Measurements from ENCODE around the gene VTI1A. TPM values are rescaled to one million over a fixed set of nuclear protein-coding genes. Genes with fewer than 3 reads are reported as not detected.

Gene VTI1A
- polyA plus RNA-seq, 1 donor: 26.2 TPM

DNA sequence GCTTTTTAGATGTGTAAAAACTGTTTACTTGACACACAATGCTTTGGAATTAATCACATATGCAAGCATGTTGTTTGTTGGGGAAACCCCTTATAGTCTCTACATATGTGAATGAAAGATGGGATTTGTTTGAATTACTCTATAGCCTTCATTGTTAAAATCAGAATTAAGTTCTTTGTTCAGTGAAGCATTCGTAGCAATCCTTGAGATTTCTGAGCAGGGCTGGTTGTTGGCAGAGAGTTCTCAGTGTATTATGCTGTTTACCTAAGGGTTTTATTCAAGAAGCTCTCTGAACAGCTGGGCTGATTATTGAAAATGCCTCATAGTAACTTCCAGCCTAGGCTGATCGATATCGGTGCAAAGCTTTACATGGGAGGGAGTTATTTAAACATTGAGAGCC, 190.9 kb downstream of the VTI1A start:
- DNase-seq: no peak

DNA sequence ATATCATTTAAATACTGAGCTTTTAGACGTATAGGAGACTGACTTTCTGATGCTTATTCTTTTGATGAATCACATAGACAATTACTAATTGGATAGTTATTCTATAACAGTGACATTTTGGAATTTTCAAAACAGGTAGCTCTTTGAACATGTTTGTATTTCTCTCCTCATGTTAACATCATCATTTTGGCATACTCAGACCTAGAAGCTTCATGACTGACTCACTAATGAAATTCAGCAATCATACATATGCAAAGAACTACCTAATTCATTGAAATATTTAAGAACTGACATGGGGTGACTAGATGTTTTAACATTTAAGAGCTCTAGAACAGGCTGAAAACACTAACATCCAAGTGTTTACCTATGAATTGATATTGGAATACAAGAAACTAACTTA, 192.3 kb downstream of the VTI1A start:
- no peak for DNase-seq

DNA sequence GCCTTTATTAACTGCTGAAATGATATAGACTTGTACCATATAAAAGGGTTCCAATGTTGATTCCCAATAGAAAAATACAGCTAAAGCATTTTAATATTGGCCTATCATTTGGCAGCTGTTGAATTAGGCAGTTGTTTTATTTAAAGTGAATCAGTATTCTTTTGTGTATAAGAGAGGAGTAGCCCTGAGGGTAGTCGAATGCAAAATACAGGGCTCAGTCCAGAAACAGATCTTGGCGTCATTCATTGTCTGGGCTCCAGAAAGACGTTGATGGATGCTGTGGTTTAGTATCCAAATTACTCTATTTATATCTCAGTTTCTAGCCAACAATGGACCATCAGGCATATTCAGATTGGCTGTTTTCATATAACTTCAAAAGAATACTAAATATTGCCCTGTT, 193.6 kb downstream of the VTI1A start:
- DNase-seq: no peak

DNA sequence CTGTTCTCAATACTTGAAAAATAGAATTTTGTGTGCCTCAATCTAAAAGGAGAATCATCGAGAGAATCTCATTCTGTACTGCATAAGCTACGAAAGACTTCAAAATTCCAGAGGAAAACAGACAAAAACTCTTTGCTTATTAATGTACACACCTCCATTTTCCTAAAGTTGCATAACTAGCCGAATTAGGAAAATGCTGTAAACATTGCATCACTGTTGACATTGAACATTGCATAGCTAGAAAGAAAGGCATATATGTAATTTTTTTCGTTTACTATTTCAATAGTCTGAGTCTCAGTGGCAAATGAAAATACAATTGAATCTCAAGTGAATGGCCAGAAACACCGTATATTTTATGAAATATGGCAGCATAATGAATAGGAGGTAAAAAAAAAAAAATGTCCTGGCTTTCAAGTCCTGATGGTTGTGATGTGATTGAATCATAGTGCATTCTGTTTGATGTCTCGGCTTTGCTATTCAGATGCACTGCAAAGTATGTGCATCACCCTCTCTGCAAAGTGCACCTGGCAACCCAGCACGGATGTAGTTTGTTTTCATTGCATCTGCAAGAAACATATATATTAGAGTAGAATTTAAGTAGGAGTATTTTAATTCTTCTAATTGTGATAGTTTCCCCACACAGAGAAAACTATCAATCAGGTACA, 196.7 kb downstream of the VTI1A start:
- DNase-seq: no peak

DNA sequence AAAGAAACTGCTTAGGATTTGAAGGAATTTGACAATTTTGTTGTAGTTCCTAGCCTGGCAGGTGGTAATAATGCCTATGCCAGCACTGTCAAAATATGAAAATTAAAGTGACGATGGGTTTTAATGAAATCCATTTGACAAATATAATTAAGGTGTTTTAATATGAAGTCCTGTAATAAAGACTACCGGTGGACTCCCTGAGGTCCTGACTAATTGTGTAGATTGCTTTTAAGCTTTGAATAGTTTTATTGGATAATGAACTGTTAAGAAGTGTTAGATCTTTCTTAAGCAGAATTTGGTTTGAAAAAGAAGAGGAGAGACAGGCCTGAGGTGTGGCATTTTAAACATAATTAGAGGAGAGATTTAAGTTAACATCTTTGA, 197.2 kb downstream of the VTI1A start:
- no peak for DNase-seq

DNA sequence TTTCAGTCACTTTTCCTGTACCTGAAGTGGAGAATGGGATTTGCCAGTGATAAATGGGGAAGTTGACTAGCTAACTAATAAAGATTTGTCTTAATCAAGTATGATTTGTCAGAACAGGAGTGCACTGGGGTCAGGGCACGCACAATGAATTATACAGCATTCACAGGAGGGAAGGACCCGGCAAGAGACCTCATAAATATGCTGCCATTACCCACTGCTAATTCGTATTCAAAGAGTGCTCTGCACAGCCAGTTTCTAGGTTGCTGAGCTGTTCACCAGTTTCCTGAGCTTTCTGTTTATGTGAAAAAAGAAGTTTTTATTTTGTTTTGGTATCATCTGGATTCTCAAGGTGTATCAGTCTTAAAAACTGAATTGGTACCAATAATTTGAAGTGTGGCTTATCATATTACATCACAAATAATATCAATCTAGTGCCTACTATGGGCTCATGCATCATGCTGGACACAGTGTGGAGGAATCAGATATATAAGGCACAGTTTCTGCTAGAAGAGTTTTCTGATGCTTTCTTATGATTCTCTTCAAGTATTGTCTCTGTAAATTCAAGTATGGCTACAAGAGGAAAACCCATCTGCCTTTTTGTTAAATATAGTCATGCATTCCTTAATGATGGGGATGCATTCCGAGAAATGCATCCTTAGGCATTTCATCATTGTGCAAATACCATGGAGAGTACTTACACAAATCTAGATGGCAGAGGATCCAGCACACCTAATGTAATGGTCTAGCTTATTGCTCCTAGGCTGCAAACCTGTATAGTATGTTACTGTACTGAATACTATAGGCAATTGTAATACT, 202.2 kb downstream of the VTI1A start:
- no peak for DNase-seq

DNA sequence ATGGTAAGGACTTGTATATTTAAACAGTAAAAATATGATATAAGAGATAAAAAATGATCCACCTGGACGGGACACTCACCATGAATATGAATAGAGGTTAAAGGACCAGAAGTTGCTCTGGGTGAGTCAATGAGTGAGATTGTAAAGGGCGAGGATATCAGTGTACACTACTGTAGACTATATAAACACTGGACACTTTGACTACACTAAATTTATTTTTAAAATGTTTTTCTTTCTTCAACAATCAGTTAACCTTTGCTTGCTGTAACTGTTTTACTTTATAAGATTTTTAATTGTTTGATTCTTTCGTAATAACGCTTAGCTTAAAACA, 202.8 kb downstream of the VTI1A start:
- DNase-seq: no peak

DNA sequence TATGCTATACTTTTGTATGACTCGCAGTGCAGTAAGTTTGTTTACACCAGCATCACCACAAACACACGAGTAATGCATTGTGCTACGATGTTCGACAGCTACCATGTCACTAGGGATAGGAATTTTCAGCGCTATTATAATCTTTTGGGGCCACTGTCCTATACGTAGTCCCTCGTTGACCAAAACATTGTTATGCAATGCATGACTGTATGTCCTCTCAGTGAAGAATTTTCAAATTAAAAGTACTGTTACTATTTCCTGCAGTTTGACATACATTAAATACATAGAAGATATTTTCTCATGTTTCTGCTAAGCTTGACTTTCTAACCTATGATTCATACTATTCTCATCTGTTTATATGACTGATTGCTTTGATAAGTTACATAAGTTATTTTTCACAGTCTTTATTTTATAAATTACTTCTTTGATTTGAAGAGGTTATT, 203.6 kb downstream of the VTI1A start:
- no peak for DNase-seq

DNA sequence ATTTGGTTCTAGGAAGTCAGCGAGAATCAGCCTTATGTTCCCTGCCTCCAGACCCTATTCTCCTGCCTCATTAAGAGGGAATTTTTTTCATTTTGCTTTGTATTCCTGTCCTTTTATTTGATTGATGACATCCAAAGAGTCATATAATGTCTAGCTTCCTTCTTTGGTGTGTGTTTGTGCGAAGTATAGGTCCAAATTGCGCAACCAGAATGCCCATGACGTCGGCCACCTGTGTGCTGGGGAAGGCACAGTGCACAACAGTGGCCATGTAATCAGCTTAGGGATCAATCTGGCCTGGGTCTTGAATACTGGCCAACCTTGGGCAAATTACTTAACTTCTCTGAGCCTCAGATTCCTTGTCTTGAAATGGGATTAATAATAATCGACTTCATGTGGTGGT, 206.2 kb downstream of the VTI1A start:
- no peak for DNase-seq

DNA sequence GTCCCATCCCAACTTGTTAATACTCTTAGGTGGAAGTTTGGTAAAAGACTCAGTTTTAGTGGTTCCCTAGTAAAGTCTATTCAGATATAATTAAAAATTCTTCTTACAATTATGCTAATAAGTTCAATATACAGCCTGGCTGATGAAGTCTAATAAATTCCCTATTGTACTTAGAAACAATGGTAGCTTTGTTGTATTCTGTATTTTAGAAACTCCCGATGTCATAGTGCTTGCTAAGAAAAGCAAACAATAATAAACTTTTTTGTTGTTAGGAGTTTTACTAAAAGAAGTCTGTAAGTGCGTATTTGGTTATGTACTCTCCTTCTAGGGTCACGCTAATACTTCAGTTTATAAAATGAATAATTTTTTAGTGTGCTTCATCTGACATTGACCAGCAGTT, 206.8 kb downstream of the VTI1A start:
- DNase-seq: no peak

DNA sequence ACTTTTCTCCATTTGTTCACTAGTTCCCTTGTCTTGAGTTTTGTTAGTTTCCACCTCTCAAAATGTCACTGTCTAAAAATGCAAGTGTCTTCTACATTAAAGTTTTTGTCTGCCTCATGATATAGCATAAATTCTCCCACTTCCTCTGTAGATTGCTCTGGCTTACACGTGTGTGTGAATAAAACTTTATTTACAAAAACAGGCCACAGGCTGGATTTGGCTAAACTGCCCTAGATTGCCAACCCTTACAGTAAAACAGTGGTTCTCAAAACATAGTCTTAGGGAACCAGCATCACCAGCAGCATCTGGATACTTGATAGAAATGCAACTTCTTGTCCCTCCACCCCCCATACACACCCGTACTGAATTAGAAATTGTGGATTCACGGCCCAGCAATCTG, 207.8 kb downstream of the VTI1A start:
- DNase-seq: no peak

DNA sequence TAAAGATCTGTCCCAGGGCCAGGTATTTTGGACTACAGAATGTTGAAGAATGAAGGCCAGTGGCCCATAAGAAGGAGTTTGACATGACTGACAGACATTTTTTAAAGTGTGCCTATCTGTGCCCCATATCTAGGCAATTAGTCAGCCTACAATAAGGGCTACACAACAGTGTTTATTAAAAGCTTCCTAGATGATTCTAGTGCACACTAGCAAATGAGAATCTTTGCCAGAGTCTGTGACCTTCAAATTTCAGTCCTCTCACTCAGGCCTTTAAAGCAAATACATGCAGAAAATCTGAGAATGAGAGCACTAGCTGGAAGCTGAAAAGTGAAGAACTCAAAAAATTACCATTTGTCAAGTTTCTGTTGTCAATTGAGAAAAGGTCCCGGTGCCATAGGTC, 208.7 kb downstream of the VTI1A start:
- DNase-seq: no peak

DNA sequence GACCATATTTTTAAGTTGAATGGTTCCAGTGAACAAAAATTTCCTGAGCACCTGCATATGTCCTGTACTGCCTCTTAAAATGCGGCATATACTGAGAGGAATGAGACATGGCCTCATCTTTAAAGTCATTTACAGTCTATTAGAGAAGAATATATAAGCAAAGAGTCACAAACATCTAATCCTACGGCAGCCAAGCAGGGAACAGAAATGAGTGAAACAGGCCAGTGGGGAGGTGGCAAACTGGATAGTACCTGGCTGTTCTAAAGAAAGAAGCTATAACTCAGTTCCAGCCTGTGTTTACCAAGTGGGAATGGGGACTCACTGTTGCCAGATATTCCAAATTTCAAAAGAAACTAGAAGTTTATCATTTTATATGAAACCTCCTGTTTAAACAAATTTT, 211.4 kb downstream of the VTI1A start:
- DNase-seq: no peak

DNA sequence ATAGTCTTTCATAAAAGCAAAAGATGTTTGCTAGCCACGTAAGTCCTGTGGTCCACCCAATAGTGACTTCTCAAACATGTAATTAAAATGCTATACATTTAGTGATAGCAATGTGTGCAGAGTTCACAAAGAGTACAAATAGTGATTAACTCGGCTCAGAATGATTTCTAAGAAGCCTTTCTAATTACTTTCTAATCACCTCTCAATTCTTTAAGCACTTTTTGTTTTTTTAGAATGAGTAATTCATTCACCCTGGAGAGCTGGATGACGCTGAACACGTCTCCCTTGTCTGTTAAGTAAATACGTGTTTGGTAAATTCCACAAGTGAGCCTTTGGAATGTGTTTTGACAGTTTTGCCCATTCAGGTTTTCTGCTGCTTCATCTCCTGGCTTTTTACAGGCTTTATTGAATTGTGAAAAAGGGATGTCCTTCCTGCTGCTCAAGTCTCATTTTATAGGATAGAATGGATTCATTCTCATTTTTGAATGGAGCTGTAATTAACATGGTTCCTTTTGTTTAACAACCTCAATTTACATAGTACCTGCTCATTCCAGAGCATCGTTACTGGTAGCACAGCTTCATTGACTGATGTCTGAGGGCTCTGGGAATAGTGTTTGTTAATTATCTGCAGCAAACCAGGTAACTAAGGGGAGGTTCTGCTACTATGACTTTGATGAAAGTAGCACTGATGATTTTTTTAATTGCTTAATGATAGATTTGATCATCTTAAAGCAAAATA, 212.1 kb downstream of the VTI1A start:
- no peak for DNase-seq

DNA sequence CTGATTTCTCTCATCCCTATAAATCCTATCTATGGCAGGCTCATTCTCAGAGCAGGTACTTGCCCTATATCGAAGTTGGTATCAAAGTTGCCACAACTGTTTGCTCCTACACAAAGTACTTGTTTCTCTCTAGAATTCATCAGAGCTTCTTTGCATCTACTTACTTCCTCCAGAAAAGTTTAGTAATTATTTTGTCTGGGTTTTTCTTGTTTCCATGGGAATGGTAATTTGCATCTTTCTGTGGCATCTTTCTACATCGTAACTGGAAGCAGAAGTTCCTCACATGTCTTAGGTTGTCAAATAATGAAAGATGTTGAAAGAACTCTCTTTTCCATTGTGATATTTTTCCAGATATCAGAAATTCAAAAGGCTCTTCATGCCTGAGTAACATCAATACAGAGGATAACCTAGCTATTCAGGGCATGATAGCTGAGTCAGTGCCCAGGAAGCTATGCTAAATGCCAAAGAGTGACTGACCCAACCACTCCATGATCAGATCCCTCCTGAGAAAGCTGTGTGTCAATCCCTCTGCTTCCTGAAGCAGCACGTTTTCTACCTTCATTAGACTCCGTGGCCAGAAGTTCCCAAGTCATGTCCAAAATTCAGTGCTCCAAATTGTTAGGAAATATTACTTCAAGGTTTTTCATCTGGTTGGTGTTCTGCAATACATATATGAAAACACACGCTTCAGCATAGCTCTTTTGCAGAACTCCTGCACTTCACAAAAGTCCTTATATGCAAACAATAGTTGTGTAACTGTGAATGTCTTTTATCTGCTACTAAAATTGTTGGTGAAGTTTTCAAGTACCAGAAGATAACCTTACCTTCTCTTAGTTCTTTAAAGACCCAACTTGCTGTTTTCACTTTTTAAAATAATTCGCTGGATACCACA, 216.5 kb downstream of the VTI1A start:
- no peak for DNase-seq

DNA sequence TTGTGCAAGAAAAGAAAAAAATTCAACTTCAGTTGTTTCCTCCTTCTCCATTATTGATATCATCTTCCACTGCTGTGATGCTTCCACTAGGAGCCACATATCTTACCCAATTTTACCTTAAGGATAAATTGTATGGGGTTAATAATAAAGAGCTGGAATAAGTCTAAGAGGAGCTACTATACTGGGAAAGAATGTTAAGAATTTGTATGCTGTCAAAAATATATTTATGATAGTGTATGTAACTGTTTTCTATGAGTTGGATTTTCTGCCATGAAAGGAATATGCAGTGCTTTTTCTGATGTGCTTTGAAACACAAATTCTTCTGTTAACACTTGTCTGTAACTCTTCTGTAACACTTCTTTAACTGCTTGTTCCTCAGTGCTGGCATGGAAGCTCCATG, 219.1 kb downstream of the VTI1A start:
- no peak for DNase-seq

DNA sequence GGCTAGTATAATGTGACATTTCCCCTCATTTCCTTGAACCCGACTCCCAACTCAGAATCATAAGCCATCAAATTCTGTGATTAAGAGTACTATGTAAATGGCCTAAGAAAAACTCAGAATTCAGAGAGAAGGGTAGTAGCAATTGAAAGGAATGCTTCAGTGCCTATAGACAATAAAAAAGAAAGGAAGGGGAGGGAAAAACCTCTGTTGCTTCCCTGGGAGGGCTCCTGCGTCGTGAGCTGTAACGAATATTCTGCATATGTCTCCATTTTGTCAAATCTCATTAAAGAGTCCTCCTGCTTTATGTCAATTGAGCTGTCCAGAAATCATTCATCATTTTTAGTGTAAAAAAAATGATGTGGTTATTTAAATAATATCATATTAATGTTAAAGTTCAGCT, 223.0 kb downstream of the VTI1A start:
- DNase-seq: no peak

DNA sequence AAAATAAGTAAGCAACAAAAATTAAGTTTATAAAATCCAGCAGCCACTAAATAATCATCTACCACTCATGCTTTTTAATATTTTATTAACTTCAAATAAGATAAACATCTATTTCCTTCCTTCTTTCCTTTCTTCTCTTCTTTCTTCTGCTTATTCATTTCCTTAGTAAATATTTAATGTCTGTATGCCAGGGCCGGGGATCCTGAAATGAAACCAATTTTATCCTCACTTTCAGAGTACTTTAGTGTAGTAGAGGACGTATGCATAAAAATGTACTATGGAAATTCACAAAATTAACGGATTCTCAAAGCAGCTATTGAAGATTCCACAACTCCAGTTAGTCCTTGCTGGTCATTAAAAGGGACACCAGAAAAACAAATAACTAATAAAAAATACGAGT, 224.7 kb downstream of the VTI1A start:
- no peak for DNase-seq

DNA sequence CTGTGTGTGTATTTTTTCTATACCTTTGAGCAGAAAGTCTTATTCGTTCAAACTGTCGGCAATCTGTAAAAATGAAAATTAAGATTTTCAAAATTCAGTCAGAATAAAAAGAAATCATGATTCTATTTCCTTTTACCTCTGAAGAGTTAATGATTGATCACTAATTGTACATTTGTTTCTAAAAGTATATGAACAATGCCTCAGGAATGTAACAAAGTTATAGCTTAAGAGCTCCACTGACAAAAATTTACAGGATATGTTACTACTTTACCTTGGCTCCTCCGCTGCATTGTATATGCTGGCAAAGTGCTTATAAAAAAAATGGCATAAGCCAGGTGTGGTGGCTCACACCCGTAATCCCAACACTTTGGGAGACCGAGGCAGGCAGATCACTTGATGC, 225.7 kb downstream of the VTI1A start:
- DNase-seq: no peak

DNA sequence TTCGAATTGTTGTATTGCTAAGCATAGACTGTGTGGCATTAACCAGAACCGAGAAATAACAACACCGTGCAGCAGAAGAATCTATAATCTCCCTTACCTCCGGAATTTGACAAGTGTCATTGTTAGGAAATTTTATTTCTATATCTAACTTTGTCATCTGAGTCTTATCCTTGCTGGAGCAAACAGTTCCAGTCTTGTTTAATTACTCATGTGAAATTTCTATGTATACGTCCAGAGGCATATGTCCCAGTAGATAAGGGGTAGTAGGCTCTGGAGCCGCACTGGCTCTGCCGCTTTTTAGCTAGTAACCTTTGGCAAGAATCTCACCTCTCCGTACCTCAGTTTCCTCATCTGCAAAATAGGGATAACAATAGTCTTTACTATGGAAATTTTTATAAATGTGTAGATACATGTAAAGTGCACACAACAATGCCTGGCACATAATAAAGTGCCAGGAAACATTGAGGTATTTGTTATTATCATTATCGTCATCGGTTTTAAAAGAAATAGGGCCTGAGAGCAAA, 228.6 kb downstream of the VTI1A start:
- DNase-seq: no peak

DNA sequence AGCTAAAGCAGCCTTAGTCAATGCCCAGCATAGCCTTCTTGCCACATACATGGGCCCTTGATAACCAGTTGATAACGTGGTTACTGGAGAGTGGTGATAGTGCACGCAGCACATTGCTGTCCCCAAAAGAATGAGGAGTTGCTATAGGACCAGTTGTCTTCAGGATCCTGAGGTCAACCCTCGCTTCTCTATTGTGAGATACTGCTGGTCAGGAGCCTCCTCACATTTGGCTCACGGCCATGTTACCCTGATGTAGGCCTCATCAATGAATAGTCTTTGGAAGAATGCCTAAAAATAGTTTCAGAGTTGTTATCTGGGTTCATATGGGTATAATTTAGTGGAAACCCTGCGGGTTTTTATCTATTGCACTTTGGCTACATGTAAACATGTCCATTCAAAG, 230.7 kb downstream of the VTI1A start:
- DNase-seq: no peak

DNA sequence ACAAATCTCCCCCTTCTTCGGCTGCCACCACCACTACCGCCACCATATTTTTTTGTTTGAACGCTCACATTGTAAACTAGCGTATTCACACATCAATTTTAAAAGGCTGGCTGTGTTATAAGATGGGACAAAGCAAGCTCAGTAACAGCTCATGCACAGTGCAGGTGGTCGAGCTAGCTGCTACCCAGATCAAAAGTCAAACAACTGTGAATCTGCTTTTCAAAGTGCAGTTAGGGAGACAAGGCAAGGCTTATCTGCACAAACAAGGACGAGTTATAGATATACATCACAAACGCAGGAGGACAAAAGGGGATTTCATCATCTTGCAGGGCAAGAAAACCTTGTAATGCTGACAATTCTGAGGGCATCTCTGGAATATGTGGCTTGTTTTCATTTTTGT, 231.6 kb downstream of the VTI1A start:
- DNase-seq: no peak
